DMS153 (cell line): ENCODE measurements around the gene CRYGN.

Source experiments
- DNase-seq: peaks from one replicate; lab custom pipeline; 2025; lab: John Stamatoyannopoulos, UW

CRYGN gene

GRCh38 chr7:151391358-151391730 is 48.6 kb downstream of the CRYGN start:
- no peak for DNase-seq

- DNase-seq = peak; percentile 6
Measured at GRCh38 chr7:151390598-151391357, 49.2 kb downstream of the CRYGN start.

GRCh38 chr7:151389768-151390597 is 50.0 kb downstream of the CRYGN start:
- no peak for DNase-seq

- no peak for DNase-seq
Measured at GRCh38 chr7:151389096-151389767, 50.7 kb downstream of the CRYGN start.

- DNase-seq = no peak
Measured at GRCh38 chr7:151388430-151388829, 51.5 kb downstream of the CRYGN start.

GRCh38 chr7:151388007-151388297 is 52.0 kb downstream of the CRYGN start:
- DNase-seq = no peak

- no peak for DNase-seq
Measured at GRCh38 chr7:151387161-151388006, 52.6 kb downstream of the CRYGN start.

- no peak for DNase-seq
Measured at GRCh38 chr7:151386301-151387160, 53.4 kb downstream of the CRYGN start.

GRCh38 chr7:151385626-151386300 is 54.2 kb downstream of the CRYGN start:
- DNase-seq = no peak

- DNase-seq = no peak
Measured at GRCh38 chr7:151384776-151385625, 54.9 kb downstream of the CRYGN start.

- no peak for DNase-seq
Measured at GRCh38 chr7:151384352-151384697, 55.6 kb downstream of the CRYGN start.

GRCh38 chr7:151383638-151384351 is 56.1 kb downstream of the CRYGN start:
- DNase-seq = no peak

GRCh38 chr7:151382079-151382885 is 57.7 kb downstream of the CRYGN start:
- no peak for DNase-seq

GRCh38 chr7:151381348-151382078 is 58.4 kb downstream of the CRYGN start:
- DNase-seq = no peak

GRCh38 chr7:151381098-151381347 is 58.9 kb downstream of the CRYGN start:
- DNase-seq = no peak

GRCh38 chr7:151380199-151381097 is 59.5 kb downstream of the CRYGN start:
- DNase-seq = no peak
